ENCODE measurements around the gene NPB.
A peak's percentile ranks its signal among the peaks of the same experiment; 100 is the strongest.

NPB gene

DNA sequence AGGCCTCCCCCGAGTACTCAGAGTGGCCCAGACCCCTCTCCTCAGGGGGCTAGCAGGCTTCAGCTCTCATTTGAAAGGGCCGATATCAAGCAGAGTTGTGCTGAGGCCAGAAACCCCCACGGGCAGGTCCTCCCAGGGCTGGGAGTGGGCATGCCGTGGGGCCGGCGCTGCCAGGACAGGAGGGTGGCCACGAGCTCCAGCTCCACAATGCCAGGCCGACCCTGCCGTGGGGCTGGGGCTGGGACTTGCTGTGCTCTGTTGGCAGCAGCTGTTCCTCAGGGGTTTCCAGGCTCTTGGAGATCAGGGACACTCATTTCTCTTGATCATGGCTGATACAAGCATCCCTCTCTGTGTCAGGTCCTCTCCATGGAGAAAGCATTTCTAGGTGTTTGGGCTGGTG lies 3.2 kb upstream of the NPB start:
- H3K36me3 ChIP-seq (ENCODE audit: control insufficient read depth in 1 of 2, insufficient read depth in 2 of 2, low read depth in 1 of 2, low read length in 2 of 2) = peaks cover 58 to 63% of the 10 kb centered on the region in 2 experiments
- peaks cover 23% of the 10 kb centered on the region for H3K79me1 ChIP-seq (replicated peaks; ENCODE audit: low read length, poor library complexity, severe bottlenecking)
- peak overlapping the region; percentile 42 for H2AK5ac ChIP-seq (ENCODE audit: low read length, severe bottlenecking)
- no peak overlapping the region for H2BK15ac ChIP-seq (ENCODE audit: low read depth, poor library complexity, severe bottlenecking)
- H3K4ac ChIP-seq (ENCODE audit: low read depth in 1 of 2, low read length in 2 of 2) = no peak overlapping the region
- H3K18ac ChIP-seq (ENCODE audit: low read depth in 1 of 2, low read length in 2 of 2) = peak overlapping the region in 1 of 2 experiments; percentile 62
- no peak for DNase-seq
- H4K8ac ChIP-seq (ENCODE audit: low read length) = no peak overlapping the region
- peak overlapping the region; percentile 68 for H3K27ac ChIP-seq (ENCODE audit: low read length, poor library complexity, severe bottlenecking)
- H3K23ac ChIP-seq (ENCODE audit: low read length in 2 of 2) = no peak overlapping the region
- H3K14ac ChIP-seq (ENCODE audit: low read length in 2 of 2) = no peak overlapping the region
- H2BK120ac ChIP-seq (ENCODE audit: low read depth, low read length) = no peak overlapping the region
- H3K27me3 ChIP-seq (ENCODE audit: control insufficient read depth in 1 of 2, insufficient read depth in 1 of 2, low read length in 2 of 2) = peaks cover 0 to 8% of the 10 kb centered on the region in 2 experiments
- no peak overlapping the region for H3K4me2 ChIP-seq (ENCODE audit: low read length, poor library complexity, severe bottlenecking)
- H3K4me1 ChIP-seq (ENCODE audit: control insufficient read depth, insufficient read depth, low read depth, low read length) = peaks cover 45% of the 10 kb centered on the region
- H2BK12ac ChIP-seq (ENCODE audit: low read length in 2 of 2) = no peak overlapping the region
- H3K9ac ChIP-seq (ENCODE audit: low read length) = peak overlapping the region; percentile 39
- H2BK5ac ChIP-seq (ENCODE audit: low read depth, low read length, poor library complexity, severe bottlenecking) = no peak overlapping the region
- WGBS = 84% methylated on average over 9 of the region's 9 CpGs
- no peak overlapping the region for H3K4me3 ChIP-seq (ENCODE audit: insufficient read depth in 1 of 2, low read depth in 1 of 2, low read length in 2 of 2)
- H3K9me3 ChIP-seq (ENCODE audit: control insufficient read depth, low read length) = no peaks in the 10 kb centered on the region
- H2AFZ ChIP-seq (ENCODE audit: low read depth, low read length) = no peak overlapping the region
- peak overlapping the region; percentile 25 for H4K91ac ChIP-seq (ENCODE audit: low read length)

DNA sequence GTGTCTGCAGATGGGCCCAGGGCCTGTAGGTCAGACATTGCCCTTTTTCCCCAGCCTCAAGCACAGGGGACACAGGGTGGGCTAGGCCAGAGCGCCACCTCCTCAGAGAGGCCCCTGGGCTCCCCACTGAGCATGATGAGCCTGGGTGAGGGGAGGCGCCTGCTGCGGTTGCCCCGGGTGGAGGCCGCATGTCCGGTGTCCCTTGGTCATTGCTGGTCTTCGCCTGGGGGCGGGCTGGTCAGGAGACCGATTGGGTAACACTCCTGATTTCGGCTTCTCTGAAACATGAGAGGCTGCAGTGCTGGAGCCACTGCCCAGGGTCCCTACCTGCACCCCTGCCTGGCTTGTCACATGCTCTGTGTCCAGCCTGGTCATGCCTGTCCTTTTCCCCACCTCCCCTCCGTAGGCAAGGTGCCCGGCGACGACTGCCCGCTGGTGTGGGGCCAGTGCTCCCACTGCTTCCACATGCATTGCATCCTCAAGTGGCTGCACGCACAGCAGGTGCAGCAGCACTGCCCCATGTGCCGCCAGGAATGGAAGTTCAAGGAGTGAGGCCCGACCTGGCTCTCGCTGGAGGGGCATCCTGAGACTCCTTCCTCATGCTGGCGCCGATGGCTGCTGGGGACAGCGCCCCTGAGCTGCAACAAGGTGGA lies 2.4 kb upstream of the NPB start:
- no peak overlapping the region for H3K9ac ChIP-seq (ENCODE audit: low read length)
- H4K8ac ChIP-seq (ENCODE audit: low read length) = no peak overlapping the region
- no peak overlapping the region for H3K14ac ChIP-seq (ENCODE audit: low read length in 2 of 2)
- WGBS = 96% methylated on average over 22 of the region's 22 CpGs
- H2AK5ac ChIP-seq (ENCODE audit: low read length, severe bottlenecking) = peak overlapping the region; percentile 16
- peaks cover 59 to 61% of the 10 kb centered on the region in 2 experiments for H3K36me3 ChIP-seq (ENCODE audit: control insufficient read depth in 1 of 2, insufficient read depth in 2 of 2, low read depth in 1 of 2, low read length in 2 of 2)
- H2AFZ ChIP-seq (ENCODE audit: low read depth, low read length) = no peak overlapping the region
- DNase-seq = no peak
- H3K23ac ChIP-seq (ENCODE audit: low read length in 2 of 2) = no peak overlapping the region
- H3K4me3 ChIP-seq (ENCODE audit: insufficient read depth in 1 of 2, low read depth in 1 of 2, low read length in 2 of 2) = no peak overlapping the region
- H3K4ac ChIP-seq (ENCODE audit: low read depth in 1 of 2, low read length in 2 of 2) = no peak overlapping the region
- H3K18ac ChIP-seq (ENCODE audit: low read depth in 1 of 2, low read length in 2 of 2) = no peak overlapping the region
- peaks cover 42% of the 10 kb centered on the region for H3K4me1 ChIP-seq (ENCODE audit: control insufficient read depth, insufficient read depth, low read depth, low read length)
- no peak overlapping the region for H3K4me2 ChIP-seq (ENCODE audit: low read length, poor library complexity, severe bottlenecking)
- peaks cover 19% of the 10 kb centered on the region for H3K79me1 ChIP-seq (replicated peaks; ENCODE audit: low read length, poor library complexity, severe bottlenecking)
- H2BK5ac ChIP-seq (ENCODE audit: low read depth, low read length, poor library complexity, severe bottlenecking) = no peak overlapping the region
- peaks cover 0 to 8% of the 10 kb centered on the region in 2 experiments for H3K27me3 ChIP-seq (ENCODE audit: control insufficient read depth in 1 of 2, insufficient read depth in 1 of 2, low read length in 2 of 2)
- no peak overlapping the region for H2BK15ac ChIP-seq (ENCODE audit: low read depth, poor library complexity, severe bottlenecking)
- H4K91ac ChIP-seq (ENCODE audit: low read length) = peak overlapping the region; percentile 0
- no peak overlapping the region for H2BK120ac ChIP-seq (ENCODE audit: low read depth, low read length)
- H2BK12ac ChIP-seq (ENCODE audit: low read length in 2 of 2) = no peak overlapping the region
- no peak overlapping the region for H3K27ac ChIP-seq (ENCODE audit: low read length, poor library complexity, severe bottlenecking)
- no peaks in the 10 kb centered on the region for H3K9me3 ChIP-seq (ENCODE audit: control insufficient read depth, low read length)

DNA sequence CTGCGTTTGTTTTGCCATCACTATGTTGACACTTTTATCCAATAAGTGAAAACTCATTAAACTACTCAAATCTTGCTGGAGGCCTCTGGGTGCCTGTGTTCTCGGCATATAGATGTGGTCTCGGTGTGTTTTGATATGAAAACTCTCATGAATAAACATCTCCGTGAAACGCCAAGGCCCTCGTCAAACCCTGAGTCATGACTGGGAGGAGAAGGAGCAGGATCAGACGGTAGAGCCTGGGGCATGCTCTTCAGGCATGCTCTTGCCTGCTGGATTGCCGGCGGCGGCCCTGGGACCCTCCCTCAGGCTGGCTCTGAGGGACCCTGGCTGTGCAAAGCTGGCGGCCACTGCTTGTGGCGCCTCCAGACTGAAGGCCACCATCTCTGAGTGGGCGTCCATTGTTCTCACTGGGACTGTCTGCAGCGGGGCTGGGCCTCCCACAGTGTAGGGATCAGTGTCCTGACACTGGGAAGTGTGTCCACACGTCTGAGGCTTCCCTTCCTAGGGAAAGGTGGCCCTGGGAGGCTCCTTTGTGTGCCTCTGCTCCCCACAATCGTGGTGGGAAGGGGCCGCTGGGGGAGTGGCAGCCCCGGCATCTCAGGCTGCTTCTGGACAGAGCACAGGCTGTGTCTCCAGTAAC lies 1.7 kb upstream of the NPB start:
- no peak overlapping the region for H4K91ac ChIP-seq (ENCODE audit: low read length)
- peaks cover 0 to 8% of the 10 kb centered on the region in 2 experiments for H3K27me3 ChIP-seq (ENCODE audit: control insufficient read depth in 1 of 2, insufficient read depth in 1 of 2, low read length in 2 of 2)
- no peak for DNase-seq
- no peak overlapping the region for H2AK5ac ChIP-seq (ENCODE audit: low read length, severe bottlenecking)
- no peak overlapping the region for H2BK15ac ChIP-seq (ENCODE audit: low read depth, poor library complexity, severe bottlenecking)
- no peak overlapping the region for H3K4me3 ChIP-seq (ENCODE audit: insufficient read depth in 1 of 2, low read depth in 1 of 2, low read length in 2 of 2)
- H3K4me2 ChIP-seq (ENCODE audit: low read length, poor library complexity, severe bottlenecking) = no peak overlapping the region
- H3K36me3 ChIP-seq (ENCODE audit: control insufficient read depth in 1 of 2, insufficient read depth in 2 of 2, low read depth in 1 of 2, low read length in 2 of 2) = peaks cover 53 to 63% of the 10 kb centered on the region in 2 experiments
- no peak overlapping the region for H3K18ac ChIP-seq (ENCODE audit: low read depth in 1 of 2, low read length in 2 of 2)
- no peak overlapping the region for H3K9ac ChIP-seq (ENCODE audit: low read length)
- no peak overlapping the region for H2BK120ac ChIP-seq (ENCODE audit: low read depth, low read length)
- no peak overlapping the region for H3K4ac ChIP-seq (ENCODE audit: low read depth in 1 of 2, low read length in 2 of 2)
- 92% methylated on average over 18 of the region's 18 CpGs for WGBS
- no peak overlapping the region for H3K27ac ChIP-seq (ENCODE audit: low read length, poor library complexity, severe bottlenecking)
- no peaks in the 10 kb centered on the region for H3K9me3 ChIP-seq (ENCODE audit: control insufficient read depth, low read length)
- no peak overlapping the region for H2BK5ac ChIP-seq (ENCODE audit: low read depth, low read length, poor library complexity, severe bottlenecking)
- no peak overlapping the region for H4K8ac ChIP-seq (ENCODE audit: low read length)
- no peak overlapping the region for H3K23ac ChIP-seq (ENCODE audit: low read length in 2 of 2)
- no peak overlapping the region for H2AFZ ChIP-seq (ENCODE audit: low read depth, low read length)
- peaks cover 19% of the 10 kb centered on the region for H3K79me1 ChIP-seq (replicated peaks; ENCODE audit: low read length, poor library complexity, severe bottlenecking)
- H3K4me1 ChIP-seq (ENCODE audit: control insufficient read depth, insufficient read depth, low read depth, low read length) = peaks cover 42% of the 10 kb centered on the region
- H3K14ac ChIP-seq (ENCODE audit: low read length in 2 of 2) = no peak overlapping the region
- H2BK12ac ChIP-seq (ENCODE audit: low read length in 2 of 2) = no peak overlapping the region

DNA sequence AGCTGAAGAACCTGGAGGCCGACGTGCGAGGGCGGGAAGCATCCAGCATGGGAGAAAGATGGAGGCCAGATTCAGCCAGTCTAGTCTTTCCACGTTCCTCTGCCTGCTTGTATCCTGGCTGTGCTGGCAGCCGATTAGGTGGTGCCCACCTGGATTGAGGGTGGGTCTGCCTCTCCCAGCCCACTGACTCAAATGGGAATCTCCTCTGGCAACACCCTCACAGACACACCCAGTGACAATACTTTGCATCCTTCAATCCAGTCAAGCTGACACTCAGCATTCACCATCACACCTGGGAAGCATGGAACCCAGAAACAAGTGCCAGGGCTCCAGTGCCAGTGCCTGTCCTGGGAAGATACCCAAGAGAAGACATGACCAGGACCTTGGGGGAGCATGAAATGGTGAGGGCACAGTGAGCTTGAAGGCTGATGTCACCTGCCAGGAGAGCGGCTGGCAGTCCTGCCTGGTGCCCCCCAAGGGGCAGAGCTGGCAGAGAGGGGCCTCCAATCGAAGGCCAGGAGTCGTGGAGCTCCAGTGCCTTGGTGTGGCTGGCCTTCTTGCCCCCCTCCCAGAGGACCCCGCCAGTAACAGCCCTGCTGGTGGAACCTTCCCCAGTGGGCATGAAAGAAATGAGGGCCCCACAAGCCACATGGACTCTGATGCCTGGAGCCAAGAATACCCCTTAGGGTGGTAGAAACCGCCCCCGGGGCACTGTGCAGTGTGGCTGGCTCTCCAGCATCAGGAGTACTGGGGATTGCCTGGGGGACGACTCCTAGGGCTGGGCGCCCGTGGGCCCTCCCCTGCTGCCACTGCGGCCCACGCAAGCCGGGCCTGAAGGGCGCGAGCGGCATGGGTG lies 643 bp upstream of the NPB start:
- WGBS = 66% methylated on average over 21 of the region's 21 CpGs
- no peak for DNase-seq
- Histone ChIP-seq H4K8ac (ENCODE audit: low read length) (no peak overlapping the region), H3K14ac (ENCODE audit: low read length in 2 of 2) (peak overlapping the region in 1 of 2 experiments; percentile 62), H3K27me3 (ENCODE audit: control insufficient read depth in 1 of 2, insufficient read depth in 1 of 2, low read length in 2 of 2) (peaks cover 0 to 8% of the 10 kb centered on the region in 2 experiments), H2AK5ac (ENCODE audit: low read length, severe bottlenecking) (no peak overlapping the region), H4K91ac (ENCODE audit: low read length) (peak overlapping the region; percentile 30), H2BK12ac (ENCODE audit: low read length in 2 of 2) (no peak overlapping the region), H3K18ac (ENCODE audit: low read depth in 1 of 2, low read length in 2 of 2) (peak overlapping the region; percentile 48 to 67), H3K4me3 (ENCODE audit: insufficient read depth in 1 of 2, low read depth in 1 of 2, low read length in 2 of 2) (peak overlapping the region; percentile 15 to 58), H3K4ac (ENCODE audit: low read depth in 1 of 2, low read length in 2 of 2) (peak overlapping the region in 1 of 2 experiments; percentile 50), H3K23ac (ENCODE audit: low read length in 2 of 2) (peak overlapping the region in 1 of 2 experiments; percentile 49), H3K79me1 (replicated peaks; ENCODE audit: low read length, poor library complexity, severe bottlenecking) (peaks cover 18% of the 10 kb centered on the region), H3K4me2 (ENCODE audit: low read length, poor library complexity, severe bottlenecking) (peak overlapping the region; percentile 70), H2BK15ac (ENCODE audit: low read depth, poor library complexity, severe bottlenecking) (no peak overlapping the region), H3K27ac (ENCODE audit: low read length, poor library complexity, severe bottlenecking) (no peak overlapping the region), H3K4me1 (ENCODE audit: control insufficient read depth, insufficient read depth, low read depth, low read length) (peaks cover 42% of the 10 kb centered on the region), H2BK5ac (ENCODE audit: low read depth, low read length, poor library complexity, severe bottlenecking) (no peak overlapping the region), H3K9ac (ENCODE audit: low read length) (no peak overlapping the region), H3K36me3 (ENCODE audit: control insufficient read depth in 1 of 2, insufficient read depth in 2 of 2, low read depth in 1 of 2, low read length in 2 of 2) (peaks cover 49 to 67% of the 10 kb centered on the region in 2 experiments), H2AFZ (ENCODE audit: low read depth, low read length) (no peak overlapping the region), H3K9me3 (ENCODE audit: control insufficient read depth, low read length) (no peaks in the 10 kb centered on the region), H2BK120ac (ENCODE audit: low read depth, low read length) (no peak overlapping the region)

All from mesenchymal stem cell (in vitro differentiated cells and primary cell).